HFFc6 (cell line): ENCODE measurements around the gene SFTPA2. TPM values are rescaled to one million over a fixed set of nuclear protein-coding genes. Genes with fewer than 3 reads are reported as not detected.
"Not testable (repeated sequence)": the region's sequence is repeated elsewhere in the genome, so short reads cannot be mapped to it uniquely, and the experiment has no call there.

Experiments used
- DNase-seq: peaks from one replicate; pipeline ENCODE4 v3.0.0-alpha.2; 2018
- H3K27ac Mint-ChIP-seq: 2 replicates; pipeline ENCODE4 v1.8.0; 2020; ENCODE audit warnings: mild to moderate bottlenecking, mixed read lengths
- H3K27me3 Mint-ChIP-seq: 2 replicates; pipeline ENCODE4 v1.8.0; 2021; ENCODE audit warnings: mild to moderate bottlenecking, moderate library complexity, mixed read lengths; ENCODE audit not compliant: insufficient read depth
- H3K36me3 Mint-ChIP-seq: 2 replicates; pipeline ENCODE4 v1.8.0; 2021; ENCODE audit warnings: low read depth, mixed read lengths
- H3K4me1 Mint-ChIP-seq: 2 replicates; pipeline ENCODE4 v1.8.0; 2020; ENCODE audit warnings: low read depth, mixed read lengths
- H3K4me3 Mint-ChIP-seq: 2 replicates; pipeline ENCODE4 v1.8.0; 2020; ENCODE audit warnings: mild to moderate bottlenecking, moderate library complexity, mixed read lengths
- H3K9me3 Mint-ChIP-seq: 2 replicates; pipeline ENCODE4 v1.8.0; 2020; ENCODE audit warnings: mild to moderate bottlenecking, mixed read lengths
- total RNA-seq, 6 experiments: library from RNA; stranded (reverse); fragmentation: NEBNext Ultra II Directional; extraction: Animal tissue kit (Norgen Biotek cat#: 25700); gene quantifications; 2 replicates in 1 of 6; 3 replicates in 5 of 6; pipeline ENCODE4 v1.2.3, GENCODE V29; 2021
- TF ChIP-seq, protein P1 (sequence below): fragments of 200-600 bp; sonication (generic); IDR thresholded peaks from 2 replicates; pipeline ENCODE4 v1.5.0; 2021; ENCODE audit warnings: antibody characterized with exemption, mild to moderate bottlenecking

The SFTPA2 gene
- total RNA-seq, 6 experiments from 2014 or later: not detected

DNA sequence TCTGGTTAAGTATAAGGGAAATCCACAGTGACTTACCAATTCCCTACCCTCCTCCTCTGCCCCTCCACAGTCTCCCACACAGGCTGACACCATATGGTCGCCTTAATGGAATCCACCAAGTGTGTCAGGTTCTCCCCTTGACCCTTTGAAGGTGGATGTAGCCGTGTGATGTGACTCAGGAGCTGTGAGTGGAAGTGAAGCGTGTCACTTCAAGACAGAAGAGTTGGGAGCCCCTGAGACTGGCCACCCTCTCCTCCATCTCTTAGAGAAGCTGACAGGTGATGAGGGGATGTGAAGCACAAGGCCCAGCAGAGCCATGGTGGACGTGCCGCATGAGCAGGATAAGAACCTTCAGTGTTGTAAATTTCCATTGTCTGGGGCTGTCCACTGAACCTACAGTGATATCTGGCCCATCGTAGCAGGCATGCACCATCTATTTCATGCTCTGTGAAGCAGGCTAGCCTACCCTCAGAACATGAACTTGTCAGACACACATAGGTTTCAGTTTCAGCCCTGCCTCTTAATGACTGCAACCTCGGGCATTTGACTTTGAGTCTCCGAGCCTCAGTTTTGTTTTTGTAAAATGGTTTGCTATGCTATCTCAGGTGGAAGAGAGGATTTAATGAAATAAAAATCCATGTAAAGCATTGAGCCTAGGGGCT, 35.0 kb downstream of the SFTPA2 start:
- H3K27ac Mint-ChIP-seq, H3K4me1 Mint-ChIP-seq: not testable (repeated sequence)

GRCh38 chr10:79523157-79523853, 36.9 kb downstream of the SFTPA2 start:
- not testable (repeated sequence) for H3K27ac Mint-ChIP-seq, H3K4me3 Mint-ChIP-seq, H3K27me3 Mint-ChIP-seq, H3K36me3 Mint-ChIP-seq, H3K9me3 Mint-ChIP-seq, DNase-seq, H3K4me1 Mint-ChIP-seq

More for the DNA sequence above, 35.0 kb downstream of the SFTPA2 start:
- not testable (repeated sequence) for H3K4me3 Mint-ChIP-seq, H3K36me3 Mint-ChIP-seq, H3K9me3 Mint-ChIP-seq, DNase-seq, H3K27me3 Mint-ChIP-seq

DNA sequence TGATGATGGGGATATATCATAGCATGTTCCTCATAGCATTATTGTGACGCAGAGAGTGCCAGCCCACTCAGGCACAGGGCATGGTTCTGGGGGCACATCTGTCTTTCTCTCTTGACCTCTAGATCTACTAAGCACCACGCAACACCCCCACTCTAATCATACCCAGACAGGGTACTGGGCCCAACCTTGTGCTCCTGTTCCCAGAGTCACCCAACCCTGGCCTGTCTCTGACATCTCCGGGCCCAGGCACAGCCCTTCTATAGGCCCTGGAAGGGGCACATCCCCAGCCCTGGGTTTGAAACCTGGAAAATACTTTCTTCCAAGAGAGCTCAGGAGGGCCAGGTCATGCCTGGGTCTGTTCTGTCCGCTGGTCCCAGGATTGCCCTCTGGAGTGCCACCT, 37.7 kb downstream of the SFTPA2 start:
- DNase-seq, H3K4me3 Mint-ChIP-seq, H3K27me3 Mint-ChIP-seq, H3K36me3 Mint-ChIP-seq, H3K9me3 Mint-ChIP-seq, H3K4me1 Mint-ChIP-seq, H3K27ac Mint-ChIP-seq: not testable (repeated sequence)

GRCh38 chr10:79521751-79522150, 38.5 kb downstream of the SFTPA2 start:
- not testable (repeated sequence) for H3K27me3 Mint-ChIP-seq, H3K4me3 Mint-ChIP-seq, H3K27ac Mint-ChIP-seq, H3K36me3 Mint-ChIP-seq, H3K4me1 Mint-ChIP-seq, H3K9me3 Mint-ChIP-seq, DNase-seq

DNA sequence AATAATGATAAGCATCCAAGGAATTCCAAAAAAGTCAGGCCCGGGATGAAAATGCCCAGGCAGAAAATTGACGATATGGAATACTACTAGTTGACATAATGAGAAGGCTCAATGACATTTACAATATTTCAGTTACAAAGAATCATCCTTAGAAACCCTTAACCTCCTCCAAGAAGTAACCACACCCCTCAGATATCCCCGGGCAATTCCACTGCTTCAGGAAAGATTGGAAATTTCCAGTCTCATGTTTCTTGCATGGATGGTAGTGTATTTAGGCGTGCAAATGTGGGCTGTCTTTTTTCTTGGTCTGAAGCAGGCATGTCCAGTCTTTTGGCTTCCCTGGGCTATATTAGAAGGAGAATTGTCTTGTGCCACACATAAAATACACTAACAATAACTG, 42.6 kb downstream of the SFTPA2 start:
- peaks cover 15% of the 10 kb centered on the region for H3K4me1 Mint-ChIP-seq
- H3K4me3 Mint-ChIP-seq, H3K9me3 Mint-ChIP-seq, H3K27ac Mint-ChIP-seq, H3K36me3 Mint-ChIP-seq, H3K27me3 Mint-ChIP-seq, DNase-seq: not testable (repeated sequence)

GRCh38 chr10:79516532-79517205, 43.5 kb downstream of the SFTPA2 start:
- H3K4me3 Mint-ChIP-seq: 0 out of 2 replicates have a peak overlapping the region, but pooled peaks have one; percentile 16
- not testable (repeated sequence) for H3K36me3 Mint-ChIP-seq, H3K9me3 Mint-ChIP-seq, DNase-seq, H3K27me3 Mint-ChIP-seq
- H3K27ac Mint-ChIP-seq: peak overlapping the region; percentile 11; the same call in 1 of the 2 replicates
- peaks cover 15% of the 10 kb centered on the region for H3K4me1 Mint-ChIP-seq

DNA sequence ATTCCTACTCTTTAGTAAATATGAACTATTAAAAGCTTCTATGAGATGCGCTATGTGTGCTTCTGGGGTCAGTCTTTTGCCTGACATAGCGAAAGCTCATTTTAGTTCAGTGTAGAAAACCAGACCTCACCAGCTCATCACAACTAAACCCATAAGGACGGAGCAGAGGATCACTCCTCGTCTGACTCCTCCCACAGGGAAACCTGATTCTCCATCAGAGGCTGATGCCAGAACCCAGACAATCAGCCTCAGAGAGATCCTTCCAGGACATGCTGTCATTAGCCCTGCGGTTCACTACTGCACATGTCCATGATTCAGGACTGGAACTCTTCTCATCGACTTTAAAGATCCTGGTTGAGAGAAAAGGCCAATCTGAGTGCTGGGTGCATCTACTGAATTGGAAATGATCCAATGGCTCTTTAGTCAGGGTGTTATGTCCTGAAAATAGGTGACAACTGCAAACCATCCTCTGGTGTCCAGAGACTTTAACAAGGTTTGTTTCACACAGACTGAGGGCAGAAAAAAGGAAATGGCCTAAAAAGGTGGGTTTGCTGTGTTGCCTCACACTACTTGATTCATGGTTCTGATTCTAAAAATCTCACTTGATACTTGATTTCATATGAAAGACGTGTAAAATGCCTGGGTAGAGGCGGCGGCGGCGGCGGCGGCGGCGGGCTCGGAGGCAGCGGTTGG, 48.2 kb downstream of the SFTPA2 start, which contains the start of gene EIF5AL1:
Gene EIF5AL1, plus strand, starts transcription at position 643 of the 693 bp plus-strand sequence. CDS start 117 bp downstream, outside the sequence.
- H3K4me3 Mint-ChIP-seq, H3K36me3 Mint-ChIP-seq, H3K27me3 Mint-ChIP-seq, DNase-seq, H3K9me3 Mint-ChIP-seq, H3K27ac Mint-ChIP-seq: not testable (repeated sequence)
- H3K4me1 Mint-ChIP-seq: peaks cover 33% of the 10 kb centered on the region

DNA sequence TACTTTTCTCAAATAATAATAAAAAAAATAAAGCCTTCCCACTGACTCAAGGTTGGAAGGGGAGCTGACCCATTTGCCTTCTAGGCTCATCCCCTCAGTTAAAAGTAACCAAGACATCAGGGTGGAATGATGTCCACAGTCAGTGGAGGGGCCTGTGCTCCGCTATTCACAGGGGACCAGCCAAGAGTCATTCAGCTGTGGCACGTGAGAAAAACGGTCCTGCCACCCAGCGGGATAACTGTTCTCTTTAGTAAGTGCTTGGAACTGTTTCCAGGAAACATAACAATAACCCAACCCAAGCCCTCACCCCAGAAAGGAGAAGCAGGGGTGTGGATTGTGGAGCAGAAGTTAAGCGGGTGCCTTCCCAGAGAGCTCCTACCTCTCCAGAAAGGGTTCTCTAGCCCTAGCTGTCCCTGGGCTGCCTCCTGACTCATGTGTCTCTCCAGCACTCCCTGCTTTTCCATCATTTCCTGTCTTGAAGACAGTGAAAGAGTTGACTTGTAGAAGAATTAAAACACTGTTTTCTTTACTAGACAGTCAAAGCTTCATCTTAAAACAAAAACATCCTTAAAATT, 50.2 kb downstream of the SFTPA2 start:
- H3K27me3 Mint-ChIP-seq, H3K27ac Mint-ChIP-seq, H3K36me3 Mint-ChIP-seq: not testable (repeated sequence)

GRCh38 chr10:79509306-79509933, 50.8 kb downstream of the SFTPA2 start:
- TF ChIP-seq, protein P1, sequence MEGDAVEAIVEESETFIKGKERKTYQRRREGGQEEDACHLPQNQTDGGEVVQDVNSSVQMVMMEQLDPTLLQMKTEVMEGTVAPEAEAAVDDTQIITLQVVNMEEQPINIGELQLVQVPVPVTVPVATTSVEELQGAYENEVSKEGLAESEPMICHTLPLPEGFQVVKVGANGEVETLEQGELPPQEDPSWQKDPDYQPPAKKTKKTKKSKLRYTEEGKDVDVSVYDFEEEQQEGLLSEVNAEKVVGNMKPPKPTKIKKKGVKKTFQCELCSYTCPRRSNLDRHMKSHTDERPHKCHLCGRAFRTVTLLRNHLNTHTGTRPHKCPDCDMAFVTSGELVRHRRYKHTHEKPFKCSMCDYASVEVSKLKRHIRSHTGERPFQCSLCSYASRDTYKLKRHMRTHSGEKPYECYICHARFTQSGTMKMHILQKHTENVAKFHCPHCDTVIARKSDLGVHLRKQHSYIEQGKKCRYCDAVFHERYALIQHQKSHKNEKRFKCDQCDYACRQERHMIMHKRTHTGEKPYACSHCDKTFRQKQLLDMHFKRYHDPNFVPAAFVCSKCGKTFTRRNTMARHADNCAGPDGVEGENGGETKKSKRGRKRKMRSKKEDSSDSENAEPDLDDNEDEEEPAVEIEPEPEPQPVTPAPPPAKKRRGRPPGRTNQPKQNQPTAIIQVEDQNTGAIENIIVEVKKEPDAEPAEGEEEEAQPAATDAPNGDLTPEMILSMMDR: peak; percentile 31; the same call in 1 of the 2 replicates
- not testable (repeated sequence) for H3K4me3 Mint-ChIP-seq, H3K27me3 Mint-ChIP-seq, H3K36me3 Mint-ChIP-seq, DNase-seq, H3K27ac Mint-ChIP-seq, H3K9me3 Mint-ChIP-seq
- peaks cover 31% of the 10 kb centered on the region for H3K4me1 Mint-ChIP-seq

More for the DNA sequence above, 50.2 kb downstream of the SFTPA2 start:
- H3K9me3 Mint-ChIP-seq, H3K4me3 Mint-ChIP-seq, DNase-seq: not testable (repeated sequence)
- H3K4me1 Mint-ChIP-seq: peaks cover 31% of the 10 kb centered on the region

DNA sequence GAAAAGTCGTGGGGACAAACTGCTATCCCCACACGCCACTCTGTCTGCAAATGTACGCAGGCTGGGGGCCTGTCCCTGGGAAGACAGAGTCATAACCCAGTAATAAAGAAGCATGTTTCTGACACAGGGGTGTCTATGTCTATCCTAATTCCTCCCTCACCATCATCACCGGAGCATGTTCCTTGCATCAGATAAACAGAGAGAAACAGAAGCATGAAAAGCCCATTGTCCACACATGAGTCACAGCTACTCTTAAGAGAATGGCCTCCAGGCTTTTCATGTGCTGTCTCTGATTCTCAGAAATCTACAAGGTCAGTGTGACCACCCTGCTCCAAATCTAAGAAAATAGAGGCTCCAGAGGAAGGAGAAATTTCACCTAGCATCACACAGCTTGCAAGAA, 52.0 kb downstream of the SFTPA2 start:
- H3K27me3 Mint-ChIP-seq, H3K36me3 Mint-ChIP-seq, DNase-seq, H3K9me3 Mint-ChIP-seq: not testable (repeated sequence)
- Mint-ChIP-seq H3K27ac (peak overlapping the region; percentile 69), H3K4me3 (peak overlapping the region; percentile 46; the same call in 1 of the 2 replicates), H3K4me1 (peaks cover 32% of the 10 kb centered on the region)
